WTC11 (cell line): ENCODE data around the gene WDR27. TPM values are rescaled to one million over a fixed set of nuclear protein-coding genes. Genes with fewer than 3 reads are reported as not detected.

Experiments used
- ATAC-seq: fragments of 200-7000 bp; cut with Tn5 transposase; 2 replicates; pipeline ENCODE4 v1.10.0; 2021; ENCODE audit warnings: mild to moderate bottlenecking, moderate library complexity
- CTCF ChIA-PET: fragments of 300-600 bp; sonication (Branson Sonifier 250); formaldehyde crosslinking; loops from one replicate; lab custom pipeline; 2021; ENCODE audit warnings: antibody characterized with exemption; lab: Charles Lee
- POLR2A ChIA-PET: fragments of 350-600 bp; sonication (Branson Sonifier 250); formaldehyde crosslinking; loops from one replicate; lab custom pipeline; 2021; ENCODE audit warnings: antibody characterized with exemption; lab: Charles Lee
- DNase-seq: peaks from one replicate; pipeline ENCODE4 v3.0.0; 2021; ENCODE audit warnings: low spot score
- H3K27ac Mint-ChIP-seq: 2 replicates; pipeline ENCODE4 v1.8.0; 2021; ENCODE audit warnings: mixed read lengths
- H3K27me3 Mint-ChIP-seq: 2 replicates; pipeline ENCODE4 v1.8.0; 2021; ENCODE audit warnings: low read depth, mild to moderate bottlenecking, moderate library complexity, mixed read lengths
- H3K36me3 Mint-ChIP-seq: 2 replicates; pipeline ENCODE4 v1.8.0; 2021; ENCODE audit warnings: mixed read lengths
- H3K4me1 Mint-ChIP-seq: 2 replicates; pipeline ENCODE4 v1.8.0; 2022; ENCODE audit warnings: mixed read lengths
- H3K4me3 Mint-ChIP-seq: 2 replicates; pipeline ENCODE4 v1.8.0; 2021; ENCODE audit warnings: mild to moderate bottlenecking, moderate library complexity, mixed read lengths
- H3K9me3 Mint-ChIP-seq: 2 replicates; pipeline ENCODE4 v1.8.0; 2021; ENCODE audit warnings: mixed read lengths
- CTCF ChIP-seq: fragments of 200-600 bp; IDR thresholded peaks from 2 replicates; pipeline ENCODE4 v1.8.0; 2022; ENCODE audit warnings: antibody characterized with exemption
- E2F5 ChIP-seq: sonication (generic); formaldehyde crosslinking; IDR thresholded peaks from 2 replicates; pipeline ENCODE4 v1.8.1; 2022; ENCODE audit warnings: mild to moderate bottlenecking, moderate library complexity, missing genetic modification reagents
- ELF4 ChIP-seq: sonication (generic); formaldehyde crosslinking; IDR thresholded peaks from 2 replicates; pipeline ENCODE4 v1.8.1; 2022; ENCODE audit warnings: low read depth, mild to moderate bottlenecking, moderate library complexity, missing genetic modification reagents
- ESRRA ChIP-seq: sonication (generic); formaldehyde crosslinking; IDR thresholded peaks from 2 replicates; pipeline ENCODE4 v1.8.1; 2022; ENCODE audit warnings: mild to moderate bottlenecking, missing genetic modification reagents, borderline replicate concordance
- ETV6 ChIP-seq: sonication (generic); formaldehyde crosslinking; IDR thresholded peaks from 2 replicates; pipeline ENCODE4 v1.8.1; 2022; ENCODE audit warnings: mild to moderate bottlenecking, missing genetic modification reagents
- FOXP1 ChIP-seq: sonication (generic); formaldehyde crosslinking; IDR thresholded peaks from 2 replicates; pipeline ENCODE4 v1.8.0; 2022; ENCODE audit warnings: missing genetic modification reagents, mild to moderate bottlenecking, moderate library complexity, borderline replicate concordance
- FOXP4 ChIP-seq: sonication (generic); formaldehyde crosslinking; IDR thresholded peaks from 2 replicates; pipeline ENCODE4 v1.8.0; 2022; ENCODE audit warnings: mild to moderate bottlenecking, missing genetic modification reagents
- IRF1 ChIP-seq: sonication (generic); formaldehyde crosslinking; IDR thresholded peaks from 2 replicates; pipeline ENCODE4 v1.8.0; 2023; ENCODE audit warnings: missing genetic modification reagents
- KAT7 ChIP-seq: sonication (generic); formaldehyde crosslinking; IDR thresholded peaks from 2 replicates; pipeline ENCODE4 v1.8.1; 2023; ENCODE audit warnings: missing genetic modification reagents, mild to moderate bottlenecking, borderline replicate concordance
- NFE2L1 ChIP-seq: sonication (generic); formaldehyde crosslinking; IDR thresholded peaks from 2 replicates; pipeline ENCODE4 v1.8.1; 2023; ENCODE audit warnings: missing genetic modification reagents
- SMAD4 ChIP-seq: sonication (generic); formaldehyde crosslinking; IDR thresholded peaks from 2 replicates; pipeline ENCODE4 v1.8.0; 2022; ENCODE audit warnings: mild to moderate bottlenecking, missing genetic modification reagents
- TEAD4 ChIP-seq: sonication (generic); formaldehyde crosslinking; IDR thresholded peaks from 2 replicates; pipeline ENCODE4 v1.8.0; 2022; ENCODE audit warnings: mild to moderate bottlenecking, missing genetic modification reagents
- USF2 ChIP-seq: sonication (generic); formaldehyde crosslinking; IDR thresholded peaks from 2 replicates; pipeline ENCODE4 v1.8.1; 2023; ENCODE audit warnings: mild to moderate bottlenecking, missing genetic modification reagents, moderate library complexity
- ZNF317 ChIP-seq: sonication (generic); formaldehyde crosslinking; IDR thresholded peaks from 2 replicates; pipeline ENCODE4 v1.8.1; 2023; ENCODE audit warnings: low read depth, mild to moderate bottlenecking, moderate library complexity, missing genetic modification reagents, borderline replicate concordance
- ZNF416 ChIP-seq: fragments of 250-450 bp; sonication (Bioruptor Pico); IDR thresholded peaks from 2 replicates; pipeline ENCODE4 v1.9.0; 2021; ENCODE audit warnings: mild to moderate bottlenecking, inconsistent platforms
- ZNF423 ChIP-seq: fragments of 250-450 bp; sonication (Bioruptor Pico); IDR thresholded peaks from 2 replicates; pipeline ENCODE4 v2.1.2; 2022; ENCODE audit warnings: mild to moderate bottlenecking, moderate library complexity
- total RNA-seq: library from RNA; stranded (reverse); gene quantifications from 3 replicates; pipeline ENCODE4 v1.2.3, GENCODE V29; 2021
- TF ChIP-seq, protein P1 (sequence below): fragments of 250-450 bp; sonication (Bioruptor Pico); IDR thresholded peaks from 2 replicates; pipeline ENCODE4 v1.9.0; 2021; ENCODE audit warnings: moderate library complexity, mild to moderate bottlenecking, inconsistent platforms, borderline replicate concordance
- TF ChIP-seq, protein P2 (sequence below): fragments of 250-450 bp; sonication (Bioruptor Pico); IDR thresholded peaks from 2 replicates; pipeline ENCODE4 v1.9.0; 2021; ENCODE audit warnings: mild to moderate bottlenecking, borderline replicate concordance
- TF ChIP-seq, protein P3 (sequence below): sonication (generic); formaldehyde crosslinking; IDR thresholded peaks from 2 replicates; pipeline ENCODE4 v1.8.0; 2023; ENCODE audit warnings: missing genetic modification reagents, mild to moderate bottlenecking, borderline replicate concordance

WDR27 gene
- total RNA-seq, 1 experiment from 2014 or later, result 126 TPM

- TF ChIP-seq, protein P1, sequence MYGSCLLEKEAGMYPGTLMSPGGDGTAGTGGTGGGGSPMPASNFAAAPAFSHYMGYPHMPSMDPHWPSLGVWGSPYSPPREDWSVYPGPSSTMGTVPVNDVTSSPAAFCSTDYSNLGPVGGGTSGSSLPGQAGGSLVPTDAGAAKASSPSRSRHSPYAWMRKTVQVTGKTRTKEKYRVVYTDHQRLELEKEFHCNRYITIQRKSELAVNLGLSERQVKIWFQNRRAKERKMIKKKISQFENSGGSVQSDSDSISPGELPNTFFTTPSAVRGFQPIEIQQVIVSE (CRISPR knock-in tag), result no peak
- TF ChIP-seq ZNF423 (CRISPR knock-in tag) (no peak), FOXP4 (no peak)
- TF ChIP-seq, protein P2, sequence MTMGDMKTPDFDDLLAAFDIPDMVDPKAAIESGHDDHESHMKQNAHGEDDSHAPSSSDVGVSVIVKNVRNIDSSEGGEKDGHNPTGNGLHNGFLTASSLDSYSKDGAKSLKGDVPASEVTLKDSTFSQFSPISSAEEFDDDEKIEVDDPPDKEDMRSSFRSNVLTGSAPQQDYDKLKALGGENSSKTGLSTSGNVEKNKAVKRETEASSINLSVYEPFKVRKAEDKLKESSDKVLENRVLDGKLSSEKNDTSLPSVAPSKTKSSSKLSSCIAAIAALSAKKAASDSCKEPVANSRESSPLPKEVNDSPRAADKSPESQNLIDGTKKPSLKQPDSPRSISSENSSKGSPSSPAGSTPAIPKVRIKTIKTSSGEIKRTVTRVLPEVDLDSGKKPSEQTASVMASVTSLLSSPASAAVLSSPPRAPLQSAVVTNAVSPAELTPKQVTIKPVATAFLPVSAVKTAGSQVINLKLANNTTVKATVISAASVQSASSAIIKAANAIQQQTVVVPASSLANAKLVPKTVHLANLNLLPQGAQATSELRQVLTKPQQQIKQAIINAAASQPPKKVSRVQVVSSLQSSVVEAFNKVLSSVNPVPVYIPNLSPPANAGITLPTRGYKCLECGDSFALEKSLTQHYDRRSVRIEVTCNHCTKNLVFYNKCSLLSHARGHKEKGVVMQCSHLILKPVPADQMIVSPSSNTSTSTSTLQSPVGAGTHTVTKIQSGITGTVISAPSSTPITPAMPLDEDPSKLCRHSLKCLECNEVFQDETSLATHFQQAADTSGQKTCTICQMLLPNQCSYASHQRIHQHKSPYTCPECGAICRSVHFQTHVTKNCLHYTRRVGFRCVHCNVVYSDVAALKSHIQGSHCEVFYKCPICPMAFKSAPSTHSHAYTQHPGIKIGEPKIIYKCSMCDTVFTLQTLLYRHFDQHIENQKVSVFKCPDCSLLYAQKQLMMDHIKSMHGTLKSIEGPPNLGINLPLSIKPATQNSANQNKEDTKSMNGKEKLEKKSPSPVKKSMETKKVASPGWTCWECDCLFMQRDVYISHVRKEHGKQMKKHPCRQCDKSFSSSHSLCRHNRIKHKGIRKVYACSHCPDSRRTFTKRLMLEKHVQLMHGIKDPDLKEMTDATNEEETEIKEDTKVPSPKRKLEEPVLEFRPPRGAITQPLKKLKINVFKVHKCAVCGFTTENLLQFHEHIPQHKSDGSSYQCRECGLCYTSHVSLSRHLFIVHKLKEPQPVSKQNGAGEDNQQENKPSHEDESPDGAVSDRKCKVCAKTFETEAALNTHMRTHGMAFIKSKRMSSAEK (CRISPR knock-in tag), result no peak
These were observed 134.7 kb downstream of the WDR27 start (continued) for GRCh38 chr6:169566961-169567750.

DNA sequence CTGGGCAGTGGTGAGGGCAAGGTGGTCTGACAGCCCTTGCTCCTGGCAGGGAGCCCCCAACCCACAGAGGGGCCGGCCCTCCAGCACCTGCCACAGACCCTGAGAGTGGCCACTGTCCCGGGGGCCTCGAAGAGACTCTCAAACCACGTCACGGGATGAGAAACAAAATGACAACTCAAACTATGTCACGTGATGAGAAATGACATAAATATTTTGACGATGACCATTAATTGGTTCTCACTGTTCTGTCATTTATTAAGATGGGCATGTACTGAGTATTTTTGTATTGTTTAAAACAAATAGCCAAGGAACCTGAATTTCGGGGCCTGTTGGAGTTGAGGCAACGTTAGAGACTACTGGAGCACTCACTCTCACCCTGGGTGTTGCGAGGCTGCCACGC is 135.5 kb downstream of the WDR27 start:
- no peak for ATAC-seq

More for the DNA sequence above, 135.5 kb downstream of the WDR27 start:
- POLR2A ChIA-PET, result no interaction called here
- CTCF ChIA-PET, result no interaction called here
- no peak overlapping the region for H3K4me3 Mint-ChIP-seq
- DNase-seq, result no peak
- H3K27ac Mint-ChIP-seq, result no peak overlapping the region
- peaks cover 9% of the 10 kb centered on the region for H3K36me3 Mint-ChIP-seq
- TF ChIP-seq USF2, result no peak
- no peak for TF ChIP-seq ZNF317 (CRISPR knock-in tag)
- TF ChIP-seq ETV6 (CRISPR knock-in tag), result no peak
- no peak for TF ChIP-seq ESRRA
- TF ChIP-seq NFE2L1, result no peak
- no peak for TF ChIP-seq ELF4 (CRISPR knock-in tag)
- TF ChIP-seq KAT7 (CRISPR knock-in tag), result no peak
- TF ChIP-seq, protein P3, sequence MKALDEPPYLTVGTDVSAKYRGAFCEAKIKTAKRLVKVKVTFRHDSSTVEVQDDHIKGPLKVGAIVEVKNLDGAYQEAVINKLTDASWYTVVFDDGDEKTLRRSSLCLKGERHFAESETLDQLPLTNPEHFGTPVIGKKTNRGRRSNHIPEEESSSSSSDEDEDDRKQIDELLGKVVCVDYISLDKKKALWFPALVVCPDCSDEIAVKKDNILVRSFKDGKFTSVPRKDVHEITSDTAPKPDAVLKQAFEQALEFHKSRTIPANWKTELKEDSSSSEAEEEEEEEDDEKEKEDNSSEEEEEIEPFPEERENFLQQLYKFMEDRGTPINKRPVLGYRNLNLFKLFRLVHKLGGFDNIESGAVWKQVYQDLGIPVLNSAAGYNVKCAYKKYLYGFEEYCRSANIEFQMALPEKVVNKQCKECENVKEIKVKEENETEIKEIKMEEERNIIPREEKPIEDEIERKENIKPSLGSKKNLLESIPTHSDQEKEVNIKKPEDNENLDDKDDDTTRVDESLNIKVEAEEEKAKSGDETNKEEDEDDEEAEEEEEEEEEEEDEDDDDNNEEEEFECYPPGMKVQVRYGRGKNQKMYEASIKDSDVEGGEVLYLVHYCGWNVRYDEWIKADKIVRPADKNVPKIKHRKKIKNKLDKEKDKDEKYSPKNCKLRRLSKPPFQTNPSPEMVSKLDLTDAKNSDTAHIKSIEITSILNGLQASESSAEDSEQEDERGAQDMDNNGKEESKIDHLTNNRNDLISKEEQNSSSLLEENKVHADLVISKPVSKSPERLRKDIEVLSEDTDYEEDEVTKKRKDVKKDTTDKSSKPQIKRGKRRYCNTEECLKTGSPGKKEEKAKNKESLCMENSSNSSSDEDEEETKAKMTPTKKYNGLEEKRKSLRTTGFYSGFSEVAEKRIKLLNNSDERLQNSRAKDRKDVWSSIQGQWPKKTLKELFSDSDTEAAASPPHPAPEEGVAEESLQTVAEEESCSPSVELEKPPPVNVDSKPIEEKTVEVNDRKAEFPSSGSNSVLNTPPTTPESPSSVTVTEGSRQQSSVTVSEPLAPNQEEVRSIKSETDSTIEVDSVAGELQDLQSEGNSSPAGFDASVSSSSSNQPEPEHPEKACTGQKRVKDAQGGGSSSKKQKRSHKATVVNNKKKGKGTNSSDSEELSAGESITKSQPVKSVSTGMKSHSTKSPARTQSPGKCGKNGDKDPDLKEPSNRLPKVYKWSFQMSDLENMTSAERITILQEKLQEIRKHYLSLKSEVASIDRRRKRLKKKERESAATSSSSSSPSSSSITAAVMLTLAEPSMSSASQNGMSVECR (CRISPR knock-in tag), result no peak
- TF ChIP-seq IRF1 (CRISPR knock-in tag), result no peak
- TF ChIP-seq ZNF416 (CRISPR knock-in tag), result no peak
- no peak for TF ChIP-seq FOXP1
- no peak for TF ChIP-seq CTCF
- no peak for TF ChIP-seq TEAD4 (CRISPR knock-in tag)
- TF ChIP-seq SMAD4 (CRISPR knock-in tag), result no peak
- no peak for TF ChIP-seq E2F5 (CRISPR knock-in tag)
- peaks cover 9% of the 10 kb centered on the region for H3K9me3 Mint-ChIP-seq
- no peaks in the 10 kb centered on the region for H3K4me1 Mint-ChIP-seq
- H3K27me3 Mint-ChIP-seq, result no peaks in the 10 kb centered on the region
